Trophoblast cell (in vitro differentiated cells and primary cell): Measurements from ENCODE around the gene LAP3.

Source experiments
- DNase-seq, 2 donors: peaks; one replicate each; pipeline ENCODE4 v3.0.0-alpha.2; 2016
- H2AFZ ChIP-seq: 2 replicates; pipeline ENCODE4 v1.6.1; 2013; ENCODE audit warnings: low read length, moderate library complexity, mild to moderate bottlenecking; ENCODE audit not compliant: insufficient read depth, poor library complexity
- H2AK5ac ChIP-seq: 2 replicates; pipeline ENCODE4 v1.6.1; 2013; ENCODE audit warnings: mild to moderate bottlenecking, low read length
- H2BK120ac ChIP-seq: 2 replicates; pipeline ENCODE4 v1.6.1; 2013; ENCODE audit warnings: low read length, mild to moderate bottlenecking, moderate library complexity; ENCODE audit not compliant: insufficient read depth, poor library complexity
- H2BK12ac ChIP-seq: 2 replicates; pipeline ENCODE4 v1.6.1; 2013; ENCODE audit warnings: mild to moderate bottlenecking, low read length, moderate library complexity
- H2BK5ac ChIP-seq: 2 replicates; pipeline ENCODE4 v1.6.1; 2013; ENCODE audit warnings: low read length, low read depth, moderate library complexity, mild to moderate bottlenecking; ENCODE audit not compliant: poor library complexity
- H3K14ac ChIP-seq: 2 replicates; pipeline ENCODE4 v1.6.1; 2013; ENCODE audit warnings: mild to moderate bottlenecking, low read length
- H3K18ac ChIP-seq: 2 replicates; pipeline ENCODE4 v1.6.1; 2013; ENCODE audit warnings: mild to moderate bottlenecking, low read length
- H3K23ac ChIP-seq: 2 replicates; pipeline ENCODE4 v1.6.1; 2013; ENCODE audit warnings: low read length
- H3K27ac ChIP-seq: 2 replicates; pipeline ENCODE4 v1.5.1; 2013; ENCODE audit warnings: low read depth, mild to moderate bottlenecking, inconsistent platforms, low read length, moderate library complexity
- H3K27me3 ChIP-seq: 2 replicates; pipeline ENCODE4 v1.6.1; 2013; ENCODE audit warnings: inconsistent platforms, mild to moderate bottlenecking, low read length, moderate library complexity; ENCODE audit not compliant: insufficient read depth
- H3K36me3 ChIP-seq, 2 experiments: 1 replicate in 1 of 2; 2 replicates in 1 of 2; pipeline ENCODE4 v1.6.1; 2013; ENCODE audit warnings: low read length in 2 of 2, mild to moderate bottlenecking in 2 of 2, moderate library complexity in 1 of 2; ENCODE audit not compliant: insufficient read depth in 2 of 2, control insufficient read depth in 1 of 2
- H3K4ac ChIP-seq: 2 replicates; pipeline ENCODE4 v1.6.1; 2013; ENCODE audit warnings: low read depth, mild to moderate bottlenecking, low read length, moderate library complexity
- H3K4me1 ChIP-seq, 2 experiments: 1 replicate in 1 of 2; 2 replicates in 1 of 2; pipeline ENCODE4 v1.6.1; 2013; ENCODE audit warnings: low read length in 2 of 2, mild to moderate bottlenecking in 2 of 2, moderate library complexity in 1 of 2; ENCODE audit not compliant: insufficient read depth in 2 of 2, control insufficient read depth in 1 of 2
- H3K4me2 ChIP-seq: 2 replicates; pipeline ENCODE4 v1.6.1; 2013; ENCODE audit warnings: inconsistent platforms, mild to moderate bottlenecking, low read length, moderate library complexity
- H3K4me3 ChIP-seq: 2 replicates; pipeline ENCODE4 v1.5.1; 2013; ENCODE audit warnings: mild to moderate bottlenecking, low read depth, low read length, inconsistent platforms
- H3K79me1 ChIP-seq: one replicate; pipeline ENCODE4 v1.6.1; 2013; ENCODE audit warnings: low read length
- H3K79me2 ChIP-seq: 2 replicates; pipeline ENCODE4 v1.6.1; 2013; ENCODE audit warnings: low read length, mild to moderate bottlenecking; ENCODE audit not compliant: control insufficient read depth, insufficient read depth, poor library complexity
- H3K9ac ChIP-seq: 2 replicates; pipeline ENCODE4 v1.6.1; 2013; ENCODE audit warnings: mild to moderate bottlenecking, low read length
- H3K9me3 ChIP-seq: 2 replicates; pipeline ENCODE4 v1.6.1; 2013; ENCODE audit warnings: low read depth, mild to moderate bottlenecking, control low read depth, inconsistent platforms, low read length; ENCODE audit not compliant: insufficient read depth
- H4K12ac ChIP-seq: 2 replicates; pipeline ENCODE4 v1.6.1; 2013; ENCODE audit warnings: low read depth, mild to moderate bottlenecking, low read length, moderate library complexity
- H4K8ac ChIP-seq: 2 replicates; pipeline ENCODE4 v1.6.1; 2013; ENCODE audit warnings: low read depth, mild to moderate bottlenecking, low read length, moderate library complexity
- H4K91ac ChIP-seq: one replicate; pipeline ENCODE4 v1.6.1; 2013; ENCODE audit warnings: low read depth, mild to moderate bottlenecking, low read length, moderate library complexity
- WGBS: extraction: QIAGEN DNeasy Blood & Tissue Kit; methylation state at CpG from one replicate; pipeline ENCODE4 v1.1.7; 2013; ENCODE audit warnings: missing lambda C conversion rate; ENCODE audit not compliant: insufficient read length, insufficient coverage; ENCODE audit errors: extremely low coverage; 5-methylcytosine and 5-hydroxymethylcytosine counted together

LAP3 gene

DNA sequence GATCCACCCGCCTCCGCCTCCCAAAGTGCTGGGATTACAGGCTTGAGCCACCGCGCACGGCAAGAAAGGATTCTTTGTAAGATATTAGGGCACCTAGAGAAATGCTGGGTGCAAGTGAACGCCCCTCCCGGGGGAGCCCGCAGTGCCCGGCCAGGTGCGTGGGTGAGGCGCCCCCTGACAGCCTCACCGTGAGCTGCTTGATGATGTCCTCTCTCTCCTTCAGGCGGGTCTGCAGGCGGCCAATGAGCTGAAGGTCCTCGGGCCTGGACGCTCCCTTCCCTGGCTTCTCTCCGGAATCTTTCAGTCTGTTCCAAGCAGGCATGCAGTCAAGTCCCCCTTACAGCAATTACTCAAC, 59.3 kb downstream of the LAP3 start:
- Histone ChIP-seq H3K79me2 (no peaks in the 10 kb centered on the region), H3K79me1 (no peaks in the 10 kb centered on the region), H3K4me2 (no peak overlapping the region), H3K27ac (no peak overlapping the region), H2BK12ac (no peak overlapping the region), H4K8ac (no peak overlapping the region), H2BK120ac (no peak overlapping the region), H2AFZ (no peak overlapping the region), H3K18ac (no peak overlapping the region), H3K36me3 (peaks cover 28 to 39% of the 10 kb centered on the region in 2 experiments), H3K4me3 (no peak overlapping the region), H4K91ac (no peak overlapping the region), H3K9ac (peak overlapping the region; percentile 70), H3K14ac (no peak overlapping the region), H3K27me3 (no peaks in the 10 kb centered on the region), H3K9me3 (no peaks in the 10 kb centered on the region), H3K4ac (no peak overlapping the region), H2AK5ac (no peak overlapping the region), H2BK5ac (no peak overlapping the region), H3K4me1 (no peaks in the 10 kb centered on the region), H3K23ac (no peak overlapping the region), H4K12ac (no peak overlapping the region)
- no CpG with 5 or more reads among the region's 17 CpGs for WGBS
- no peak for DNase-seq

DNA sequence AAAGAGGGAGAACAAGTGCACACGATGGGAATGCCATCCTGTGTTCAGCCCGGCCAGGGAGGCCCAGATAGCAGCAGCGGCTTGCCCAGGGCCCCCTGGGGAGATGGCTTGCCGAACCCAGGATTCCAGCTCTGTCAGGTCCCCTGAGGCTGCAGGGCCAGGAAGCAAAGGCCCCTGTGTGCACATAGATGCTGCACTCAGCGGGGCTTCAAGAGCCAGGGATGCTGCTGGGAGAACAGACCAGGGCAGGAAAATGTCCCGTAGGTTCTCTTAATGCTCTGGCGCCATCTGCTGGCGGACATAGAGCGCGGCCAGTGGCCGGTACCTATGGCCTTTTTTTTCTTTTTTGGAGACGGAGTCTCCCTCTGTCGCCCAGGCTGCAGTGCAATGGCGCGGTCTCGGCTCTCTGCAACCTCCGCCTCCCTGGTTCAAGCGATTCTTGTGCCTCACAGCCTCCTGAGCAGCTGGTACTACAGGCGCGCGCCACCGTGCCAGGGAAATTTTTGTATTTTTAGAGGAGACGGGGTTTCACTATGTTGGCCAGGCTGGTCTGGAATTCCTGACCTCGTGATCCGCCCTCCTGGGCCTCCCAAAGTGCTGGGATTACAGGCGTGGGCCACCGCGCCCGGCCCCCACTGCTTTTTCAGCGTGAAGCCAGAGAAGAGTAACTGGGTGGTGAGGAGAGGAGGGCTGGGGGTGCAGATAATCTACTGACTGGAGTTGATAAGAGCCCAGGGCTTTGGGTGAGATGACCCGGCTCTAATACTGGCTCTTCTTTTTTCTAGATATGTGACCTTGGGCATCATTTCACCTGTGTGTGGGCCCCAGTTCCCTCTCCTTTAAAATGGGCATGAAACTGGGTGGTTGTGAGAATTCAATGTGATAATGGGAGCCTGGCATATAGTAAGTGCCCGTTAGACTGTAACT, 60.0 kb downstream of the LAP3 start:
- Histone ChIP-seq H3K36me3 (peaks cover 27 to 39% of the 10 kb centered on the region in 2 experiments), H4K8ac (no peak overlapping the region), H3K14ac (no peak overlapping the region), H3K4me3 (no peak overlapping the region), H2BK12ac (no peak overlapping the region), H3K9me3 (no peaks in the 10 kb centered on the region), H3K18ac (no peak overlapping the region), H3K27me3 (no peaks in the 10 kb centered on the region), H2AK5ac (no peak overlapping the region), H3K9ac (peak overlapping the region; percentile 70), H3K27ac (no peak overlapping the region), H4K12ac (no peak overlapping the region), H3K4ac (no peak overlapping the region), H3K79me2 (no peaks in the 10 kb centered on the region), H2BK5ac (no peak overlapping the region), H2AFZ (no peak overlapping the region), H4K91ac (no peak overlapping the region), H3K79me1 (no peaks in the 10 kb centered on the region), H3K4me2 (no peak overlapping the region), H3K4me1 (no peaks in the 10 kb centered on the region), H2BK120ac (no peak overlapping the region), H3K23ac (no peak overlapping the region)
- no CpG with 5 or more reads among the region's 32 CpGs for WGBS
- DNase-seq = peak; percentile 74 to 89

DNA sequence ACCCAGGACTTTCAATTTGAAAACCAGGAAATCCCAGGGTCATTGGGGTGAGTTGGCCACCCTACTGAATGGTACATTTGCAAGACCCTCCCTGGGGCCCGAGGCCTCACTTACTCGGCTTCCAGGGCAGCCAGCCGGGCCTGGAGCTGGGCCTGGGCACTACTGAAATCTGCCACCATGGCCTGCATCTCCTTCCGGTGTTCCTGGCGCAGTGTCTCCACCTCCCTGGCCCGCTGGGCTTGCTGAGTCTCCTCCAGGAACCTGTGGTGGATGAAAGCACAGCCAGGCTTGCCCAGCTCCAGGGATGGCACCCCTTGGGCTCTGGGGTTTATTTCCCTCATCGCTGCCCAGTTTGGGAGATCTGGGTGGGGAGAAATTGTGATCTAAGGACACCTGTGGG, 62.1 kb downstream of the LAP3 start:
- no peak overlapping the region for H3K18ac ChIP-seq
- no peak overlapping the region for H4K91ac ChIP-seq
- H2AFZ ChIP-seq = no peak overlapping the region
- H3K14ac ChIP-seq = no peak overlapping the region
- peaks cover 4% of the 10 kb centered on the region for H3K9me3 ChIP-seq
- no peak overlapping the region for H3K4me3 ChIP-seq
- no peak overlapping the region for H3K27ac ChIP-seq
- H3K4me2 ChIP-seq = no peak overlapping the region
- peaks cover 19 to 23% of the 10 kb centered on the region in 2 experiments for H3K36me3 ChIP-seq
- H4K12ac ChIP-seq = peak overlapping the region; percentile 16
- H3K4me1 ChIP-seq = no peaks in the 10 kb centered on the region
- H3K79me2 ChIP-seq = no peaks in the 10 kb centered on the region
- H2BK12ac ChIP-seq = no peak overlapping the region
- H2BK5ac ChIP-seq = no peak overlapping the region
- no peak overlapping the region for H3K23ac ChIP-seq
- WGBS = no CpG with 5 or more reads among the region's 7 CpGs
- H3K27me3 ChIP-seq = no peaks in the 10 kb centered on the region
- H2AK5ac ChIP-seq = no peak overlapping the region
- H3K9ac ChIP-seq = no peak overlapping the region
- no peaks in the 10 kb centered on the region for H3K79me1 ChIP-seq
- H2BK120ac ChIP-seq = no peak overlapping the region
- DNase-seq = no peak
- H4K8ac ChIP-seq = no peak overlapping the region
- H3K4ac ChIP-seq = no peak overlapping the region

DNA sequence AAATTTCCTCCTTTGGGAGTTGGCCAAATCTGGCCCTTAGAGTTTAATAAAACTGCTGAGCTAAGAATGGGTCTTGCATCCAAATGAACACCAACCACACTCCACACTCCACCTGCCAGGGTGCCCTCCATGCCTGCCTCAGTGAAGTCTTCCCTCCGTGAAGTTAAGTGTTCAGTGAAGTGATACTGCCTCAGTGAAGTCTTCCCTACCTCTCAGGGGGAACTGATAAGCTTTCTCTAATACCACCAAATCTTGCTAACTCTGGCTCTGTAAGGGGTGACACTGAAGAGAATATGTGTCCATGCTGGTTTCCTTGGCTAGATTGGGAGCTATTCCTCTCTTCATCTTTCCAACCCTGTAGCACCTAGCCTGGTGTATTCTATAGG, 65.4 kb downstream of the LAP3 start:
- no peak for DNase-seq
- Histone ChIP-seq H3K9me3 (peaks cover 4% of the 10 kb centered on the region), H3K4me3 (no peak overlapping the region), H3K4ac (no peak overlapping the region), H2AFZ (no peak overlapping the region), H3K4me2 (no peak overlapping the region), H4K8ac (no peak overlapping the region), H2AK5ac (no peak overlapping the region), H2BK12ac (no peak overlapping the region), H3K23ac (no peak overlapping the region), H3K14ac (no peak overlapping the region), H4K12ac (no peak overlapping the region), H3K27me3 (no peaks in the 10 kb centered on the region), H4K91ac (no peak overlapping the region), H3K9ac (no peak overlapping the region), H2BK5ac (no peak overlapping the region), H3K79me1 (no peaks in the 10 kb centered on the region), H3K27ac (no peak overlapping the region), H3K36me3 (peaks cover 14% of the 10 kb centered on the region in 2 experiments), H3K4me1 (no peaks in the 10 kb centered on the region), H3K79me2 (no peaks in the 10 kb centered on the region), H2BK120ac (no peak overlapping the region), H3K18ac (no peak overlapping the region)
- no CpG with 5 or more reads among the region's 1 CpG for WGBS
